KMS-11 (cell line): Measurements from ENCODE around the gene PLCB4.
A peak's percentile ranks its signal among the peaks of the same experiment; 100 is the strongest.

Source experiments
- H2AFZ ChIP-seq: fragments of 200-600 bp; sonication (generic); 2 replicates; pipeline ENCODE4 v1.6.1; 2016; ENCODE audit warnings: antibody characterized with exemption, mixed run types, low read depth
- H3K27ac ChIP-seq: fragments of 200-600 bp; sonication (generic); 2 replicates; pipeline ENCODE4 v1.6.1; 2016; ENCODE audit warnings: mild to moderate bottlenecking, mixed run types
- H3K27me3 ChIP-seq: fragments of 200-600 bp; sonication (generic); 2 replicates; pipeline ENCODE4 v1.6.1; 2017; ENCODE audit warnings: mild to moderate bottlenecking, low read depth, mixed run types, moderate library complexity; ENCODE audit not compliant: insufficient read depth
- H3K36me3 ChIP-seq: fragments of 200-600 bp; sonication (generic); 2 replicates; pipeline ENCODE4 v1.6.1; 2017; ENCODE audit warnings: mild to moderate bottlenecking, mixed run types; ENCODE audit not compliant: insufficient read depth
- H3K4me1 ChIP-seq: fragments of 200-600 bp; sonication (generic); 2 replicates; pipeline ENCODE4 v1.6.1; 2016; ENCODE audit warnings: mild to moderate bottlenecking, low read depth, mixed run types; ENCODE audit not compliant: poor library complexity, severe bottlenecking
- H3K4me2 ChIP-seq: fragments of 200-600 bp; sonication (generic); 2 replicates; pipeline ENCODE4 v1.7.0; 2016; ENCODE audit warnings: mild to moderate bottlenecking, mixed run types
- H3K4me3 ChIP-seq: fragments of 200-600 bp; sonication (generic); IDR thresholded peaks from 2 replicates; pipeline ENCODE4 v1.6.1; 2017; ENCODE audit warnings: low read depth, low read length, mixed read lengths; ENCODE audit not compliant: insufficient read depth
- H3K79me2 ChIP-seq: fragments of 200-600 bp; sonication (generic); 2 replicates; pipeline ENCODE4 v1.6.1; 2016; ENCODE audit warnings: low read depth, mixed run types; ENCODE audit not compliant: insufficient read depth
- H3K9ac ChIP-seq: fragments of 200-600 bp; sonication (generic); 2 replicates; pipeline ENCODE4 v1.6.1; 2016; ENCODE audit warnings: mild to moderate bottlenecking, mixed run types
- H4K20me1 ChIP-seq: fragments of 200-600 bp; sonication (generic); 2 replicates; pipeline ENCODE4 v1.6.1; 2016; ENCODE audit warnings: mild to moderate bottlenecking, mixed run types; ENCODE audit not compliant: insufficient read depth
- TF ChIP-seq, protein P1 (sequence below): fragments of 200-600 bp; sonication (generic); conservative IDR thresholded peaks from 2 replicates; pipeline ENCODE4 v1.6.1; 2017; ENCODE audit warnings: low read depth, mild to moderate bottlenecking, antibody characterized with exemption, low read length, moderate library complexity, mixed read lengths

The PLCB4 gene

GRCh38 chr20:9402546-9402945, 333.7 kb downstream of the PLCB4 start:
- no peaks in the 10 kb centered on the region for H3K27me3 ChIP-seq
- H3K9ac ChIP-seq: no peak overlapping the region
- no peak overlapping the region for H2AFZ ChIP-seq
- H3K79me2 ChIP-seq: no peaks in the 10 kb centered on the region
- H3K36me3 ChIP-seq: no peaks in the 10 kb centered on the region
- no peak overlapping the region for H3K4me2 ChIP-seq
- TF ChIP-seq, protein P1, sequence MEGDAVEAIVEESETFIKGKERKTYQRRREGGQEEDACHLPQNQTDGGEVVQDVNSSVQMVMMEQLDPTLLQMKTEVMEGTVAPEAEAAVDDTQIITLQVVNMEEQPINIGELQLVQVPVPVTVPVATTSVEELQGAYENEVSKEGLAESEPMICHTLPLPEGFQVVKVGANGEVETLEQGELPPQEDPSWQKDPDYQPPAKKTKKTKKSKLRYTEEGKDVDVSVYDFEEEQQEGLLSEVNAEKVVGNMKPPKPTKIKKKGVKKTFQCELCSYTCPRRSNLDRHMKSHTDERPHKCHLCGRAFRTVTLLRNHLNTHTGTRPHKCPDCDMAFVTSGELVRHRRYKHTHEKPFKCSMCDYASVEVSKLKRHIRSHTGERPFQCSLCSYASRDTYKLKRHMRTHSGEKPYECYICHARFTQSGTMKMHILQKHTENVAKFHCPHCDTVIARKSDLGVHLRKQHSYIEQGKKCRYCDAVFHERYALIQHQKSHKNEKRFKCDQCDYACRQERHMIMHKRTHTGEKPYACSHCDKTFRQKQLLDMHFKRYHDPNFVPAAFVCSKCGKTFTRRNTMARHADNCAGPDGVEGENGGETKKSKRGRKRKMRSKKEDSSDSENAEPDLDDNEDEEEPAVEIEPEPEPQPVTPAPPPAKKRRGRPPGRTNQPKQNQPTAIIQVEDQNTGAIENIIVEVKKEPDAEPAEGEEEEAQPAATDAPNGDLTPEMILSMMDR: no peak
- H3K27ac ChIP-seq: no peak overlapping the region
- H3K4me1 ChIP-seq: no peaks in the 10 kb centered on the region
- H3K4me3 ChIP-seq: no peak overlapping the region
- no peaks in the 10 kb centered on the region for H4K20me1 ChIP-seq

DNA sequence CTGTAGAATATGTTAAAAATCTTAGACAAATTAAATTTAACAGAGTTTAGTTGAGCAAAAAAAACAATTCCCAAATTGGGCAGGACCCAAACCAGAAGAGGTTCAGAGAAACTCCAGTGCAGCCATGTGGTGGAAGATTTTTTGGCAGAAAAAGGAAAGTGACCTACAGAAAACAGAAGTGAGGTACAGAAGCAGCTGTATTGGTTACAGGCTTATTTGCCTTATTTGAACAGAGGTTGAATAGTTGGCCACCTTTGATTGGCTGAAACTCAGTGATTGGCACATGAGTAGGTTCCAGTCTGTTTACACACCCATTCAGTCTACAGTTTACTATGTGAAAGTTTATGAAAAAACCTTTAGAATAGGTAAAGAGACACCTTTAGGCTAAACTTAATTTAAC, 334.6 kb downstream of the PLCB4 start:
- Histone ChIP-seq H3K4me1 (peaks cover 7% of the 10 kb centered on the region), H2AFZ (no peak overlapping the region), H3K36me3 (no peaks in the 10 kb centered on the region), H3K4me3 (no peak overlapping the region), H3K4me2 (no peak overlapping the region), H3K27me3 (no peaks in the 10 kb centered on the region), H4K20me1 (no peaks in the 10 kb centered on the region), H3K79me2 (no peaks in the 10 kb centered on the region), H3K27ac (no peak overlapping the region), H3K9ac (no peak overlapping the region)
- TF ChIP-seq, protein P1: no peak

- H3K27ac ChIP-seq: no peak overlapping the region
- no peak overlapping the region for H3K4me2 ChIP-seq
- H3K27me3 ChIP-seq: no peaks in the 10 kb centered on the region
- H3K4me3 ChIP-seq: no peak overlapping the region
- no peaks in the 10 kb centered on the region for H3K36me3 ChIP-seq
- H4K20me1 ChIP-seq: no peaks in the 10 kb centered on the region
- peaks cover 17% of the 10 kb centered on the region for H3K4me1 ChIP-seq
- no peaks in the 10 kb centered on the region for H3K79me2 ChIP-seq
- TF ChIP-seq, protein P1: peak; percentile 78
- no peak overlapping the region for H2AFZ ChIP-seq
- no peak overlapping the region for H3K9ac ChIP-seq
Measured at GRCh38 chr20:9407805-9408421, 339.0 kb downstream of the PLCB4 start.

DNA sequence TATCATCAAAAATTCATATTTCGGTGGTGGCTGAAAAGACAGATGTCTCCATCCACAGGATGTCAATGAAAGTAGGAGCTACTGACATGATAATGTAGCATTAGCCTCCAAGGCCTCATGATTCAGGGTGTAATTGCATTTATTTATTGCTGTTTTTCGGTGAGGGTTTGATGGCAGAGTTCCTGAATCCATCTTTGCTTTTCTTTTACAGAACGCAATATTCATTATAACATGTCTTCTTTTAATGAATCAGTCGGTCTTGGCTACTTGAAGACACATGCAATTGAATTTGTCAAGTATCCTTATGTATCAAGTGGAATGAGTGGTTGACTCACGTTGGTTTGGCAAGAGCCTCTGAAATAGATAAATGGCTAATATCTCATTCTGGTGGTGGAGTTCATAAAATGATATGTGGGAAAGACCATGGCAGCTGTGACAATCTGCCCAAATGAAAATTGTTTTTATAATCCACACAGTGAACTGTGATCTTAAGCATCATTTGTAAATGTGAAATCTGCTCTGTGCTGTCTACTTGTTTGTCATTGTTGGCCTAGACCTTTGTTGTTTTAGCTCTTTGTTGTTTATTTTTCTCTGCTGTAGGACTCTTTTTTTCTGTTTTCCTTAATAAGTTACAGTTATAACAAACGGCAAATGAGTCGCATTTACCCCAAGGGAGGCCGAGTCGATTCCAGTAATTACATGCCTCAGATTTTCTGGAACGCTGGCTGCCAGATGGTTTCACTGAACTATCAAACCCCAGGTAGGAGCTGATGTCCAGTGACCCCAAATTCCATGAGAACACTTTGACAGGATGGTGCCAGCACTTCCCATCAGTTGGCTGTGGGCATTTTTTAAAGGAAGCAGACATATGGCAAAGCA, 339.8 kb downstream of the PLCB4 start:
- Histone ChIP-seq H3K4me2 (no peak overlapping the region), H3K79me2 (no peaks in the 10 kb centered on the region), H3K27me3 (no peaks in the 10 kb centered on the region), H3K9ac (no peak overlapping the region), H2AFZ (no peak overlapping the region), H3K4me3 (no peak overlapping the region), H3K36me3 (no peaks in the 10 kb centered on the region), H3K4me1 (peaks cover 17% of the 10 kb centered on the region), H4K20me1 (no peaks in the 10 kb centered on the region), H3K27ac (no peak overlapping the region)
- TF ChIP-seq, protein P1: peak; percentile 20; the same call in 1 of the 2 replicates
